Neural progenitor cell (in vitro differentiated cells): ENCODE results near the gene PPM1E. TPM values are rescaled to one million over a fixed set of nuclear protein-coding genes. Genes with fewer than 3 reads are reported as not detected.

Source experiments
- DNase-seq: peaks from one replicate; pipeline ENCODE4 v3.0.0-alpha.2; 2016; ENCODE audit warnings: low spot score
- H2AFZ ChIP-seq: fragments of 200-600 bp; sonication (generic); replicated peaks from 2 replicates; pipeline ENCODE4 v1.6.1; 2016; ENCODE audit warnings: antibody characterized with exemption
- H3F3A ChIP-seq: fragments of 200-600 bp; sonication (generic); 2 replicates; pipeline ENCODE4 v1.6.1; 2016; ENCODE audit warnings: antibody characterized with exemption, low read depth
- H3K27ac ChIP-seq: fragments of 200-600 bp; sonication (generic); 2 replicates; pipeline ENCODE4 v1.5.1; 2016; ENCODE audit warnings: mild to moderate bottlenecking
- H3K27me3 ChIP-seq: fragments of 200-600 bp; sonication (generic); 2 replicates; pipeline ENCODE4 v1.6.1; 2016; ENCODE audit warnings: mild to moderate bottlenecking, moderate library complexity
- H3K36me3 ChIP-seq: fragments of 200-600 bp; sonication (generic); 2 replicates; pipeline ENCODE4 v1.5.1; 2016
- H3K4me1 ChIP-seq: fragments of 200-600 bp; sonication (generic); 2 replicates; pipeline ENCODE4 v1.6.1; 2016; ENCODE audit warnings: mixed run types
- H3K4me2 ChIP-seq: fragments of 200-600 bp; sonication (generic); 2 replicates; pipeline ENCODE4 v1.6.1; 2016
- H3K4me3 ChIP-seq: fragments of 200-600 bp; sonication (generic); 2 replicates; pipeline ENCODE4 v1.5.1; 2016
- H3K79me2 ChIP-seq: fragments of 200-600 bp; sonication (generic); 2 replicates; pipeline ENCODE4 v1.6.1; 2016; ENCODE audit warnings: low read depth
- H3K9ac ChIP-seq: fragments of 200-600 bp; sonication (generic); 2 replicates; pipeline ENCODE4 v1.6.1; 2016
- H3K9me3 ChIP-seq: fragments of 200-600 bp; sonication (generic); 2 replicates; pipeline ENCODE4 v1.5.1; 2016; ENCODE audit warnings: low read depth
- H4K20me1 ChIP-seq: fragments of 200-600 bp; sonication (generic); 2 replicates; pipeline ENCODE4 v1.6.1; 2016; ENCODE audit warnings: low read depth
- H3K27ac Mint-ChIP-seq: 3 replicates; pipeline ENCODE4 v1.8.0; 2021; ENCODE audit warnings: mixed read lengths
- H3K27me3 Mint-ChIP-seq: 2 replicates; pipeline ENCODE4 v1.8.0; 2022; ENCODE audit warnings: low read depth, mild to moderate bottlenecking, inconsistent platforms, moderate library complexity, mixed read lengths; ENCODE audit not compliant: insufficient read depth
- H3K36me3 Mint-ChIP-seq: 3 replicates; pipeline ENCODE4 v1.8.0; 2021; ENCODE audit warnings: mixed read lengths
- H3K4me1 Mint-ChIP-seq: 3 replicates; pipeline ENCODE4 v1.8.0; 2021; ENCODE audit warnings: mixed read lengths
- H3K4me3 Mint-ChIP-seq: 3 replicates; pipeline ENCODE4 v1.8.0; 2021; ENCODE audit warnings: mild to moderate bottlenecking, moderate library complexity, mixed read lengths
- H3K9me3 Mint-ChIP-seq: 3 replicates; pipeline ENCODE4 v1.8.0; 2020; ENCODE audit warnings: mixed read lengths
- CTCF ChIP-seq: fragments of 200-600 bp; sonication (generic); IDR thresholded peaks from 2 replicates; pipeline ENCODE4 v1.5.1; 2017; ENCODE audit warnings: antibody characterized with exemption, mild to moderate bottlenecking
- EZH2 ChIP-seq: fragments of 200-600 bp; sonication (generic); IDR thresholded peaks from 2 replicates; pipeline ENCODE4 v1.6.1; 2017; ENCODE audit warnings: antibody characterized with exemption, mild to moderate bottlenecking, moderate library complexity
- EZH2phosphoT487 ChIP-seq: fragments of 200-600 bp; sonication (generic); IDR thresholded peaks from 2 replicates; pipeline ENCODE4 v1.6.1; 2017; ENCODE audit warnings: antibody characterized with exemption
- small RNA-seq: library from RNA; depleted of rRNA; stranded (forward); fragments of <200 nt; gene quantifications from one replicate; pipeline ENCODE3, GENCODE V24; 2015
- total RNA-seq: library from RNA; depleted of rRNA; stranded (reverse); fragments of >200 nt; gene quantifications from 2 replicates; pipeline ENCODE4 v1.2.3, GENCODE V29; 2015; ENCODE audit warnings: low replicate concordance

Gene PPM1E
- total RNA-seq, 1 donor from 2014 or later = 18.8 TPM

- H4K20me1 ChIP-seq = no peaks in the 10 kb centered on the region
- no peak overlapping the region for H3K9ac ChIP-seq
- Mint-ChIP-seq H3K27me3 (no peaks in the 10 kb centered on the region), H3K4me3 (no peak overlapping the region), H3K27ac (no peak overlapping the region), H3K4me1 (no peaks in the 10 kb centered on the region), H3K9me3 (no peaks in the 10 kb centered on the region), H3K36me3 (peaks cover 10% of the 10 kb centered on the region)
- no peak overlapping the region for H2AFZ ChIP-seq
- no peaks in the 10 kb centered on the region for H3K79me2 ChIP-seq
- no peak overlapping the region for H3K4me3 ChIP-seq
- H3K27me3 ChIP-seq = no peaks in the 10 kb centered on the region
- no peak overlapping the region for H3K27ac ChIP-seq
- H3K4me1 ChIP-seq = no peaks in the 10 kb centered on the region
- no peak for TF ChIP-seq EZH2phosphoT487
- TF ChIP-seq CTCF = no peak
- no peak for TF ChIP-seq EZH2
- H3K9me3 ChIP-seq = no peaks in the 10 kb centered on the region
- H3K36me3 ChIP-seq = peaks cover 6% of the 10 kb centered on the region
- no peak for DNase-seq
- H3F3A ChIP-seq = peaks cover 4% of the 10 kb centered on the region
- no peak overlapping the region for H3K4me2 ChIP-seq
Measured at GRCh38 chr17:59027750-59028149, 272.1 kb downstream of the PPM1E start.

GRCh38 chr17:59028328-59028727, 272.7 kb downstream of the PPM1E start:
- H3K4me3 ChIP-seq = no peak overlapping the region
- Mint-ChIP-seq H3K9me3 (no peaks in the 10 kb centered on the region), H3K36me3 (peaks cover 10% of the 10 kb centered on the region), H3K4me1 (no peaks in the 10 kb centered on the region), H3K27me3 (no peaks in the 10 kb centered on the region), H3K27ac (no peak overlapping the region), H3K4me3 (no peak overlapping the region)
- H3K79me2 ChIP-seq = no peaks in the 10 kb centered on the region
- no peaks in the 10 kb centered on the region for H3K9me3 ChIP-seq
- TF ChIP-seq EZH2phosphoT487 (no peak), CTCF (no peak), EZH2 (no peak)
- no peak overlapping the region for H3K4me2 ChIP-seq
- no peaks in the 10 kb centered on the region for H3K4me1 ChIP-seq
- DNase-seq = no peak
- H3K27me3 ChIP-seq = no peaks in the 10 kb centered on the region
- no peaks in the 10 kb centered on the region for H4K20me1 ChIP-seq
- H2AFZ ChIP-seq = no peak overlapping the region
- no peak overlapping the region for H3K27ac ChIP-seq
- H3F3A ChIP-seq = peaks cover 4% of the 10 kb centered on the region
- H3K36me3 ChIP-seq = peaks cover 6% of the 10 kb centered on the region
- H3K9ac ChIP-seq = no peak overlapping the region

GRCh38 chr17:59030811-59031210, 275.2 kb downstream of the PPM1E start:
- H3K4me3 Mint-ChIP-seq = no peak overlapping the region
- no peaks in the 10 kb centered on the region for H4K20me1 ChIP-seq
- H3K9me3 Mint-ChIP-seq = no peaks in the 10 kb centered on the region

More at GRCh38 chr17:59030811-59031210, 275.2 kb downstream of the PPM1E start:
- Histone ChIP-seq H3K9ac (no peak overlapping the region), H3K9me3 (no peaks in the 10 kb centered on the region), H3K36me3 (peaks cover 6% of the 10 kb centered on the region), H3K79me2 (no peaks in the 10 kb centered on the region), H3K4me2 (no peak overlapping the region), H3K27me3 (no peaks in the 10 kb centered on the region), H2AFZ (no peak overlapping the region), H3K4me3 (no peak overlapping the region), H3F3A (peaks cover 4% of the 10 kb centered on the region), H3K4me1 (no peaks in the 10 kb centered on the region), H3K27ac (no peak overlapping the region)
- TF ChIP-seq EZH2 (no peak), EZH2phosphoT487 (no peak), CTCF (no peak)
- Mint-ChIP-seq H3K27ac (no peak overlapping the region), H3K4me1 (no peaks in the 10 kb centered on the region), H3K36me3 (peaks cover 10% of the 10 kb centered on the region), H3K27me3 (no peaks in the 10 kb centered on the region)
- no peak for DNase-seq

Small RNAs within 50 kb of the gene (small RNA-seq; reads per million reads assigned to genes)
- gene AC025521.1 (not detected), gene RF00017 (not detected), gene RNU6-518P (not detected)

Other genes with a start within 250 kb of the PPM1E start
- 34.0 and 39.8 TPM in 2 replicates for gene MTMR4, start 241.2 kb upstream of the PPM1E start, total RNA-seq
- 0.09 and 1.4 TPM in 2 replicates for gene TEX14, start 63.8 kb upstream of the PPM1E start, total RNA-seq
- gene RAD51C, start 63.3 kb upstream of the PPM1E start, total RNA-seq = 30.2 and 67.6 TPM in 2 replicates